ENCODE data around the gene ZNF24. TPM values are rescaled to one million over a fixed set of nuclear protein-coding genes. Genes with fewer than 3 reads are reported as not detected.

ZNF24 gene
- polyA plus RNA-seq, 3 donors = 12.9 to 64.4 (median 54.3) TPM

DNA sequence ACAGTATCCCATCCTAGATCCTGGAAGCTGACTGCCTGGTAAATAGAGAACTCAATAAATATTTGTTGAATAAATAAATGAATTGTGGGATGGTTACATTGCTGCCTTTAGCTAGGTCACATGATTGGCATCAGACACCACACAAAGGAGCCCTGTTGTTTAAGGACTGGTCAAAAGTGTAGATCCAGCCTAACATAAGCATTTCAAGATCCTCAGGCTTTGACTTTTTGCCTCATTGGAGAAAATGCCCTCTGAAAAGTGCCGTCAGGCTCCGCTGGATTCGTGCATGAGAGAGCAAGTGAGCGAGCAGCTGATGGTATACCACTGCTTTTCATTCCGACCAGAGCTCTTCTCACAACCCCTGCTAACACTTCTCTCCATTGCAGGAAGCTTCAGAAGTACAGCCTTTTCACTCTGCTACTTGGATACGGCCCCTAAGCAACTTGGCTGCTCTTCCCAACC is 1.3 kb upstream of the ZNF24 start:
- Mint-ChIP-seq H3K27me3 (ENCODE audit: low read depth in 3 of 3) (peaks cover 0 to 2% (median 0%) of the 10 kb centered on the region in 3 donors), H3K4me3 (peak overlapping the region in 1 of 2 donors; percentile 91), H3K9me3 (no peaks in the 10 kb centered on the region), H3K27ac (peak overlapping the region; percentile 92 to 99 (median 98)), H3K4me1 (peaks cover 36% of the 10 kb centered on the region), H3K36me3 (peaks cover under 1 to 4% of the 10 kb centered on the region in 2 donors)
- Histone ChIP-seq H3K36me3 (replicated peaks in 1 of 2; ENCODE audit: control insufficient read depth in 1 of 2, insufficient read depth in 2 of 2, low read length in 2 of 2) (peaks cover 3 to 7% of the 10 kb centered on the region in 2 donors), H3K79me2 (ENCODE audit: insufficient read depth, low read length) (peaks cover 39% of the 10 kb centered on the region), H3K9me3 (replicated peaks in 1 of 2; ENCODE audit: control insufficient read depth in 1 of 2, insufficient read depth in 1 of 2, low read length in 2 of 2) (no peaks in the 10 kb centered on the region), H3K4me1 (ENCODE audit: control insufficient read depth in 1 of 2, insufficient read depth in 2 of 2, low read length in 2 of 2) (peaks cover 29 to 37% of the 10 kb centered on the region in 2 donors), H3K4me3 (replicated peaks in 1 of 3; ENCODE audit: low read depth in 2 of 3, low read length in 3 of 3) (no peak overlapping the region), H3K27ac (ENCODE audit: low read depth in 1 of 2, low read length in 2 of 2) (peak overlapping the region; percentile 64 to 98), H3K9ac (ENCODE audit: insufficient read depth, low read length, poor library complexity, severe bottlenecking) (no peak overlapping the region), H2AFZ (ENCODE audit: insufficient read depth, low read depth, low read length, poor library complexity, severe bottlenecking) (peak overlapping the region; percentile 86), H3K27me3 (ENCODE audit: control insufficient read depth in 2 of 2, insufficient read depth in 2 of 2, low read length in 2 of 2) (no peaks in the 10 kb centered on the region), H3K4me2 (replicated peaks; ENCODE audit: extremely low read depth, low read length, poor library complexity, severe bottlenecking) (peak overlapping the region; percentile 78), H4K20me1 (ENCODE audit: insufficient read depth, low read length) (peaks cover 33% of the 10 kb centered on the region)
- TF ChIP-seq, protein P1, sequence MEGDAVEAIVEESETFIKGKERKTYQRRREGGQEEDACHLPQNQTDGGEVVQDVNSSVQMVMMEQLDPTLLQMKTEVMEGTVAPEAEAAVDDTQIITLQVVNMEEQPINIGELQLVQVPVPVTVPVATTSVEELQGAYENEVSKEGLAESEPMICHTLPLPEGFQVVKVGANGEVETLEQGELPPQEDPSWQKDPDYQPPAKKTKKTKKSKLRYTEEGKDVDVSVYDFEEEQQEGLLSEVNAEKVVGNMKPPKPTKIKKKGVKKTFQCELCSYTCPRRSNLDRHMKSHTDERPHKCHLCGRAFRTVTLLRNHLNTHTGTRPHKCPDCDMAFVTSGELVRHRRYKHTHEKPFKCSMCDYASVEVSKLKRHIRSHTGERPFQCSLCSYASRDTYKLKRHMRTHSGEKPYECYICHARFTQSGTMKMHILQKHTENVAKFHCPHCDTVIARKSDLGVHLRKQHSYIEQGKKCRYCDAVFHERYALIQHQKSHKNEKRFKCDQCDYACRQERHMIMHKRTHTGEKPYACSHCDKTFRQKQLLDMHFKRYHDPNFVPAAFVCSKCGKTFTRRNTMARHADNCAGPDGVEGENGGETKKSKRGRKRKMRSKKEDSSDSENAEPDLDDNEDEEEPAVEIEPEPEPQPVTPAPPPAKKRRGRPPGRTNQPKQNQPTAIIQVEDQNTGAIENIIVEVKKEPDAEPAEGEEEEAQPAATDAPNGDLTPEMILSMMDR (IDR thresholded peaks at IDR 0.05) = no peak
- DNase-seq = no peak
- WGBS (ENCODE audit: insufficient coverage) = 88% methylated on average over 5 of the region's 6 CpGs
- intact Hi-C loops (cut with micrococcal nuclease) = loop anchor here (2.0 to 10.0 kb wide), 3 partner anchors 31 to 719 kb away; partner anchors contain the start of genes RPRD1A (in 1 of the 2), ZNF396 (in 1 of the 2) and ZNF397 (in 1 of the 2)

DNA sequence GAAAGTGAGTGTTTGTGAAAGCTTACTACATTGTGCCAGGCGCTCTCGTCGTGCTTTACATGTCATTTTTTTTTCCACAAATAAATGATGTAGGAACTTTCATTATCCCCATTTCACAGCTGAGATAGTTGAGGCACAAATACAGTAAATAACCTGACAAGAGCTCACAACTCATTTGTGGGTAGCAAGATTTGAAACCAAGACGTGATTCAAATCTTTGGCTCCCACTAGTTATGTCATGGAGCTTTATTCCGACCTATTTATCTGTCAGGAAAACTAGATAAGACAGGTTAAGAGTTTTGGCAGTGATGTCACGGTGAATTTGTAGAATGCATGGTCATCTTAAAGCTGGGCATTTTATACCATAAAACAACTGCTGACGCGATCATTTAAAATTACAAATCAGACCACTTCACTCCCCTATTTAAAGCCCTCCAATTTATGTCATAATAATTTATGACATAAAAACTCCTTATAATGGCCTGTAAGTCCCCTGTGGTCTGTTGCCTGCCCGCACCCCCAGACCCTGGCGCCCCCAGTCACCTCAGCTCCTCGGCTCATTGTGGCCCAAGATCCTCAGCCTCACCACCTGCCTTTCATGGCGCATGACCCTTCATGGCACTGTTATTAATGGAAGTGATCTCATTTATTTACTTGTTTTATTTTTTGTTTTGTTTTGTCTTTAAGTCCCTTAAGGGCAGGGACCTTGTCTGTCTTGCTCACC is 678 bp upstream of the ZNF24 start:
- 95% methylated on average over 2 of the region's 12 CpGs for WGBS (ENCODE audit: insufficient coverage)
- H2AFZ ChIP-seq (ENCODE audit: insufficient read depth, low read depth, low read length, poor library complexity, severe bottlenecking) = peak overlapping the region; percentile 86
- no peaks in the 10 kb centered on the region for H3K27me3 ChIP-seq (ENCODE audit: control insufficient read depth in 2 of 2, insufficient read depth in 2 of 2, low read length in 2 of 2)
- H4K20me1 ChIP-seq (ENCODE audit: insufficient read depth, low read length) = peaks cover 39% of the 10 kb centered on the region
- H3K79me2 ChIP-seq (ENCODE audit: insufficient read depth, low read length) = peaks cover 44% of the 10 kb centered on the region
- H3K27ac ChIP-seq (ENCODE audit: low read depth in 1 of 2, low read length in 2 of 2) = peak overlapping the region; percentile 96 to 98
- H3K36me3 ChIP-seq (replicated peaks in 1 of 2; ENCODE audit: control insufficient read depth in 1 of 2, insufficient read depth in 2 of 2, low read length in 2 of 2) = peaks cover 9 to 13% of the 10 kb centered on the region in 2 donors
- H3K9me3 ChIP-seq (replicated peaks in 1 of 2; ENCODE audit: control insufficient read depth in 1 of 2, insufficient read depth in 1 of 2, low read length in 2 of 2) = no peaks in the 10 kb centered on the region
- Mint-ChIP-seq H3K27ac (peak overlapping the region; percentile 92 to 99 (median 98)), H3K4me1 (peaks cover 42% of the 10 kb centered on the region), H3K9me3 (no peaks in the 10 kb centered on the region), H3K36me3 (peaks cover 6 to 10% of the 10 kb centered on the region in 2 donors), H3K27me3 (ENCODE audit: low read depth in 3 of 3) (peaks cover 0 to 2% (median 0%) of the 10 kb centered on the region in 3 donors), H3K4me3 (peak overlapping the region; percentile 91 to 92)
- H3K4me1 ChIP-seq (ENCODE audit: control insufficient read depth in 1 of 2, insufficient read depth in 2 of 2, low read length in 2 of 2) = peaks cover 29 to 37% of the 10 kb centered on the region in 2 donors
- peak overlapping the region; percentile 74 to 87 (median 84) for H3K4me3 ChIP-seq (replicated peaks in 1 of 3; ENCODE audit: low read depth in 2 of 3, low read length in 3 of 3)
- no peak for DNase-seq
- peak overlapping the region; percentile 78 for H3K4me2 ChIP-seq (replicated peaks; ENCODE audit: extremely low read depth, low read length, poor library complexity, severe bottlenecking)
- intact Hi-C loops (cut with micrococcal nuclease) = loop anchor here (2.0 to 10.0 kb wide), 5 partner anchors 32 to 720 kb away; partner anchors contain the start of genes INO80C (in 1 of the 2), RPRD1A (in 1 of the 2), ZNF396 (in 1 of the 2) and ZNF397 (in 1 of the 2)
- H3K9ac ChIP-seq (ENCODE audit: insufficient read depth, low read length, poor library complexity, severe bottlenecking) = peak overlapping the region; percentile 97
- TF ChIP-seq, protein P1 (IDR thresholded peaks at IDR 0.05) = no peak
